ENCODE data around the gene LEFTY2.
A peak's percentile ranks its signal among the peaks of the same experiment; 100 is the strongest.
"Not testable (repeated sequence)": the region's sequence is repeated elsewhere in the genome, so short reads cannot be mapped to it uniquely, and the experiment has no call there.

LEFTY2 gene

GRCh38 chr1:225941187-225941941, at the start of gene LEFTY2:
Gene LEFTY2 (minus strand): TSS chr1:225941220. CDS start chr1:225941140, 80 bp downstream.
- no peak for DNase-seq

- DNase-seq = no peak
These were observed 46.7 kb upstream of the LEFTY2 start for GRCh38 chr1:225987491-225988316.

GRCh38 chr1:225981714-225982113, 40.7 kb upstream of the LEFTY2 start:
- no peak for DNase-seq

- peak; percentile 41 for DNase-seq
These were observed 39.2 kb upstream of the LEFTY2 start for GRCh38 chr1:225980005-225980836.

- no peak for DNase-seq
These were observed 38.4 kb upstream of the LEFTY2 start for GRCh38 chr1:225979421-225979820.

- no peak for DNase-seq
These were observed 37.1 kb upstream of the LEFTY2 start for GRCh38 chr1:225977937-225978748.

- DNase-seq = not testable (repeated sequence)
These were observed 34.1 kb upstream of the LEFTY2 start for GRCh38 chr1:225975146-225975545.

GRCh38 chr1:225974454-225974853, 33.4 kb upstream of the LEFTY2 start:
- DNase-seq = no peak

GRCh38 chr1:225973158-225973557, 32.1 kb upstream of the LEFTY2 start:
- DNase-seq = peak; percentile 23

- DNase-seq = no peak
These were observed 31.5 kb upstream of the LEFTY2 start for GRCh38 chr1:225972344-225973152.

- DNase-seq = not testable (repeated sequence)
These were observed 29.7 kb upstream of the LEFTY2 start for GRCh38 chr1:225970592-225971157.

- DNase-seq = not testable (repeated sequence)
These were observed 28.7 kb upstream of the LEFTY2 start for GRCh38 chr1:225969751-225970150.

GRCh38 chr1:225965231-225965630, 24.2 kb upstream of the LEFTY2 start:
- DNase-seq = no peak

- no peak for DNase-seq
These were observed 22.9 kb upstream of the LEFTY2 start for GRCh38 chr1:225963735-225964530.

GRCh38 chr1:225962440-225962975, 21.5 kb upstream of the LEFTY2 start:
- DNase-seq = no peak

- DNase-seq = no peak
These were observed 20.8 kb upstream of the LEFTY2 start for GRCh38 chr1:225961659-225962439.

- DNase-seq = no peak
These were observed 17.0 kb upstream of the LEFTY2 start for GRCh38 chr1:225958041-225958440.

GRCh38 chr1:225954753-225955152, 13.7 kb upstream of the LEFTY2 start:
- no peak for DNase-seq

GRCh38 chr1:225953315-225953714, 12.3 kb upstream of the LEFTY2 start:
- no peak for DNase-seq

Measured in NCI-H1092 (cell line).